ENCODE results near the gene IL18.
"Not testable (repeated sequence)": the region's sequence is repeated elsewhere in the genome, so short reads cannot be mapped to it uniquely, and the experiment has no call there.

IL18 gene

DNA sequence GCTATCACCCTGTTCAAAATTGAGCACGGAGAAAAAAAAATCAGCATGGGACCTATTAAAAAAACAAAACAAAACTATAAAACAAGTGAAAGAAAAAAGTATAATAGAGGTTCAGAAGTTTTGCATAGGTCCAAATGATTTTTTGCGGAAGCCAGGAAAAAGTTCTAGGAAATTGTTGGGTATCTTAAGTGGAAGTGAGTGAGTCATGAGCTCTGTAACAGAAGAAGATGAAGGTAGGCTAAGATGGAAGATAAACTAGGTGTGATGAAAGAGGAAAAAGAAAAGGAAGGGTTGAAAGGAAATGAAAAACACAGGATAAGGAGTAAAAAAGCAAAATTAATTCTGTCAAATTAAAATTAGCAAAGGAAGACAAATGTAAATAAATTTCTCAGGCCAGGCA lies 49.4 kb downstream of the IL18 start:
- DNase-seq = no peak

DNA sequence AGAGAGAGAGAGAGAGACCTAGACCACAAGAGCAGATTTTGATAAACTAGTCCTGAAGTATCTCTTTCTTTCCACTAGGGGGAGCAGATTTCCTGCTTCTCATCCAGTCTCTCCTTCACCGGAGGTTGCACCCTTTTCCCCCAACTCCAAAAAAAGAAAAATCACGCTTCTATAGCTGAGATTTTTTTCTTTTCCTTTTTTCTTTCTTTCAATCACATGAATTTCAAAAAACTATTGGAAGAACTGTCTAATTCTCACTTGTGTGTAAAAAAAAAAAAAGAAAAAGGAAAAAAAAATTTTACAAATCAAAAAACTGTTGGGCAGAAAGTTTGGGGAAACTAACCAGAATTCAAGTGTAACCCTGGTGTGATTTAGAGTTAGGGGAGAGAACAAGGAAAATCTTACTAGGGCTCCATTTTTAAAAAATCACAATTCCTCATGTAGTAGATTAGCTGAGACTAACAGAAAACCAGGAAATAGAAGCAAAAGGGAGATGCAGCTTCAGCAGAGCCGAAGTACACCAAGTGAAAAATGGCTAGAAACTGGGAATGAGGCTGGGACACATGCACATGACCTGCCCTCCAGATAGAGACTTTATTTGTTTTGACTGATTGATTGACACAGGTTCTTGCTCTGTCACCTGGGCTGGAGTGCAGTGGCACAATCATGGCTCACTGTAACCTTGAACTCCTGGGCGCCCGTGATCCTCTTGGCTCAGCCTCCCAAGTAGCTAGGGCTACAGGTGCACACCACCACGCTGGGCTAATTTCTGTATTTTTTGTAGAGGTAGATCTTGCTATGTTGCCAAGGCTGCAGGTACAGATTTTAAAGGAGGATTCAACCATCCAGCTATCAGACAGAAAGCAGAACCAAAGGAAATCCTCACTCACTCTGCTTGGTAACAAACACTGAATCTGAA lies 50.1 kb downstream of the IL18 start:
- no peak for DNase-seq

DNA sequence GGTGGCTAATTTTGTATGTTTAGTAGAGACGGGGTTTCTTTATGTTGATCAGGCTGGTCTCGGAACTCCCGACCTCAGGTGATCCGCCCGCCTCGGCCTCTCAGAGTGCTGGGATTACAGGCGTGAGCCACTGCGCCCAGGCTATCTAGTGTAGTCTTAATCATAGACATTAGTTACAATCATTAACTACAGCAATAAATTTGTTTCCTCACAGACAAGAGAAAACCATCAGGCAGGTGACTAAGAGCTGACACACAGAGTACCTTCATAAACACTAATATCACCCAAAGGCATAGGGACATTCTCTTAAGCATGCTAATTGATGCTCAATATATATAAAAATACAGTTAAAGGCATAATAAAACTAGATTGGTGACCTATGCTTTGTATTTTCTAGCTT lies 57.8 kb downstream of the IL18 start:
- DNase-seq = no peak

DNA sequence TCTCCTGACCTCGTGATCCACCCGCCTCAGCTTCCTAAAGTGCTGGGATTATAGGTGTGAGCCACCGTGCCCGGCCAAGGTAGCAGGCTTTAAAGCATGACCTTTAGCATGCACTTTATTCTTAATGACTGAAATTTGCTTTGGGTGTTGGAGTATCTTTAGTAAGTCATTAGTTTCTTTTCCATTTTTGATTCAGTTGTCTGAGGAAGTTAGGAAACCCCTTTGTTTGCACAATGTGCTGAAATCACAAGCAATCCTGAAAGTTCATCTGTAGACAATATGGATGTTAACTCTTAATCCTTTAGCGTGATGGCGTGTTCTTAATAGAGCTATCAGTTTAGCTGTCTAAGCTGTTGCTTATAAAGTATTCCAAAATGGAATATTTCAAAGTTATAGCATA lies 60.4 kb downstream of the IL18 start:
- DNase-seq = no peak

DNA sequence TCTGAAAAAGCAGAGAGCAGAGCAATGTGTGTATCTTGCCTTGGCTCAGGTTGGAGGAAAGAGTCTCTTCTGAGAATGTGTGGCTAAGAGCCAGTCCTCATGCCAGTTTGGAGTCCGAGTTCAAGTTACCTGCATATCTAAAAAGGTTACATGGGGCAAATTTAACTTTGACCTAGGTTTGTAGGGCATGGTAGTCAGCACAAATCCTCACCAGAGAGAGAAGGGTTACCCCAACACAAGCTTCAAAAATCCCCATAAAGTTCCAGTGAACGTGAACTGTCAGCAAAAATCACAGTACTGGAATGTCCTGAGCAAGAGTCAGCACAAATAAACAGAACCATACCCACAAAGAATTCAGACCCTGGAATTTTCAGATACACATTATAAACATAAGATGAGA lies 63.4 kb downstream of the IL18 start:
- no peak for DNase-seq

DNA sequence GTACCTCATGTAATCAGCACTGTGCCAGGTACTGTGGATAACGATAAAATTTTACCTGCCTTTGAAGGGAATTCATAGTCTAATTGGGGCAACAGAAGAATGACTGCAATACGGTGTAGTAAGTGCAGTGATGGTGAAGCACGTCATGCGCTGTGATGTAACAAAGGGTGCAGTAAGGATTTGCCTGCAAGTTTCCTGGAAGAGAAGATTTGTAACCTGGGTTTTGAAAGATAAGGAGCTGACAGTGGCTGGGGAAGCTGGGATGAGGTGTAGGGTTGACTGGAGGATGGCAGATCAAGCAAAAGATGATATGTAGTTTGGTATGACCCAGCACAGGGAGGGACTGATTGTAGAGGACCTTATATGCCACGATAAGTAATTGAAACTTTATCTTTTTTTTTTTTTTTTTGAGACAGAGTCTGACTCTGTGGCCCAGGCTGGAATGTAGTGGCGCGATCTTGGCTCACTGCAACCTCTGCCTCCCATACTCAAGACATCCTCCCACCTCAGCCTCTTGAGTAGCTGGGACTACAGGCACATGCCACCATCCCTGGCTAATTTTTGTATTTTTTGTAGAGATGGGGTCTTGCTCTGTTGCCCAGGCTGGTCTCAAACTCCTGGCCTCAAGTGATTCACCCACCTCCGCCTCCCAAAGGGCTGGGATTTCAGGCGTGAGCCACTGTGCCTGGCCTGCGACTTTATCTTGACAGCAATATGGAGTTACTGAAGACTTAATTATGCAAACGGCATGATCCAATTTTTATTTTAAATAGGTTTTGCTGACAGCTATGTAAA lies 66.0 kb downstream of the IL18 start:
- DNase-seq = no peak

DNA sequence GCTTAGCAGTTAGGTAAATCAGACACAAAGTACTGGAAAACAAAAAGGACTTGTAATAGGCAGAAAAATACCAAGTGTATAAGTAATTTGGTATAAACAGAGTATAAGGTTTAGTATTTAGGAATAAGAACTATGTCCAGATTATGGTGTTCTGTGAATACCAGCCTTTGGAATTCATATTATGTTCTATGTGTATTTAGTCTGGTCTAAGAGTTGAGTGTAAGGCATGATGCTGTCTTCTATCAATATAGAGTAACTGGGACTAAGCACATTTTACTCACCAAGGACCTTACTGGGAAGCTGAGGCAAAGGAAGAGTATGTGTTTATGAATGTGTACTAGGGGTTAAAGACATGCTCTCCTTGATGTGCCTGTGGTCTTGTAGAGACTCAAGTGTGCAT lies 67.7 kb downstream of the IL18 start:
- DNase-seq = no peak

DNA sequence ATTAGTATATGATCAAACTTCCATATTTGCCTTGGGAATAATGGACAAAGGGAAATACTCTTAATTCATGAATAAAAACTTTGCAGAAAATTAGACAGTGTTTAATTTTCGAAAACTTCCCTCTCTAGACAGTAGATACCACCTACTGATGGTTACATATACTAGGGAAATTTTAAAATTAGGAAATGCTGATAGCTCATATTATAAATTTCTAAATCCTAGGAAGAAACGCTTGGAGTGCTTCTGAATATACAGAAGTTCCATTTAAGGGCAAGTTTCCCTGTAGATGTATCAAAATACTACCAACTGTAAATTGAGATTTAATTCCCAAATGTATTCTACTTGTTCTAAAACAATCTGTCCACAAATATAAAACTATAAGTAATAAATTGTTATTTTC lies 68.6 kb downstream of the IL18 start:
- not testable (repeated sequence) for DNase-seq

All from NK-92 treated with Interleukin-12 subunit alpha and Interleukin-12 subunit beta, amount 100 ng/mL, for 24 hours (cell line).